Glomerular visceral epithelial cell (primary cell): ENCODE measurements around the gene HNRNPD.
"Not testable (repeated sequence)": the region's sequence is repeated elsewhere in the genome, so short reads cannot be mapped to it uniquely, and the experiment has no call there.

Experiments used
- DNase-seq: peaks from one replicate; pipeline ENCODE4 v3.0.0-alpha.2; 2016; ENCODE audit errors: extremely low spot score

Gene HNRNPD

GRCh38 chr4:82373816-82374625 lies at the start of gene HNRNPD:
Gene HNRNPD, minus strand, starts transcription at chr4:82373991. Its CDS starts 313 bp downstream, at chr4:82373678.
- DNase-seq: peak; percentile 100

- DNase-seq: no peak
Observed at GRCh38 chr4:82422616-82423015, 48.8 kb upstream of the HNRNPD start.

GRCh38 chr4:82421796-82422560 lies 48.2 kb upstream of the HNRNPD start:
- DNase-seq: peak; percentile 24

GRCh38 chr4:82419451-82419850 lies 45.7 kb upstream of the HNRNPD start:
- no peak for DNase-seq

GRCh38 chr4:82415922-82416365 lies 42.2 kb upstream of the HNRNPD start:
- no peak for DNase-seq

GRCh38 chr4:82415061-82415460 lies 41.3 kb upstream of the HNRNPD start:
- DNase-seq: not testable (repeated sequence)

- DNase-seq: no peak
Observed at GRCh38 chr4:82403725-82404124, 29.9 kb upstream of the HNRNPD start.

GRCh38 chr4:82402196-82402775 lies 28.5 kb upstream of the HNRNPD start:
- DNase-seq: no peak

GRCh38 chr4:82401600-82401999 lies 27.8 kb upstream of the HNRNPD start:
- DNase-seq: no peak

GRCh38 chr4:82398263-82398662 lies 24.5 kb upstream of the HNRNPD start:
- DNase-seq: no peak

GRCh38 chr4:82397527-82397926 lies 23.7 kb upstream of the HNRNPD start:
- no peak for DNase-seq

- DNase-seq: peak; percentile 42
Observed at GRCh38 chr4:82394896-82395295, 21.1 kb upstream of the HNRNPD start.

- DNase-seq: not testable (repeated sequence)
Observed at GRCh38 chr4:82390061-82390460, 16.3 kb upstream of the HNRNPD start.

GRCh38 chr4:82388405-82388804 lies 14.6 kb upstream of the HNRNPD start:
- DNase-seq: no peak

GRCh38 chr4:82386312-82386711 lies 12.5 kb upstream of the HNRNPD start:
- not testable (repeated sequence) for DNase-seq

- no peak for DNase-seq
Observed at GRCh38 chr4:82382751-82383150, 9.0 kb upstream of the HNRNPD start.

- no peak for DNase-seq
Observed at GRCh38 chr4:82381661-82382296, 8.0 kb upstream of the HNRNPD start.

- DNase-seq: no peak
Observed at GRCh38 chr4:82381235-82381634, 7.4 kb upstream of the HNRNPD start.

GRCh38 chr4:82380831-82381230 lies 7.0 kb upstream of the HNRNPD start:
- no peak for DNase-seq

- no peak for DNase-seq
Observed at GRCh38 chr4:82380344-82380743, 6.6 kb upstream of the HNRNPD start.

GRCh38 chr4:82376109-82376508 lies 2.3 kb upstream of the HNRNPD start:
- no peak for DNase-seq

GRCh38 chr4:82373486-82373815 lies 340 bp downstream of the HNRNPD start:
- no peak for DNase-seq
